ENCODE data around the gene TMEM255B. TPM values are rescaled to one million over a fixed set of nuclear protein-coding genes. Genes with fewer than 3 reads are reported as not detected.
"Not testable (repeated sequence)": the region's sequence is repeated elsewhere in the genome, so short reads cannot be mapped to it uniquely, and the experiment has no call there.

Gene TMEM255B
- total RNA-seq, 1 donor from 2014 or later = 8.4 TPM

DNA sequence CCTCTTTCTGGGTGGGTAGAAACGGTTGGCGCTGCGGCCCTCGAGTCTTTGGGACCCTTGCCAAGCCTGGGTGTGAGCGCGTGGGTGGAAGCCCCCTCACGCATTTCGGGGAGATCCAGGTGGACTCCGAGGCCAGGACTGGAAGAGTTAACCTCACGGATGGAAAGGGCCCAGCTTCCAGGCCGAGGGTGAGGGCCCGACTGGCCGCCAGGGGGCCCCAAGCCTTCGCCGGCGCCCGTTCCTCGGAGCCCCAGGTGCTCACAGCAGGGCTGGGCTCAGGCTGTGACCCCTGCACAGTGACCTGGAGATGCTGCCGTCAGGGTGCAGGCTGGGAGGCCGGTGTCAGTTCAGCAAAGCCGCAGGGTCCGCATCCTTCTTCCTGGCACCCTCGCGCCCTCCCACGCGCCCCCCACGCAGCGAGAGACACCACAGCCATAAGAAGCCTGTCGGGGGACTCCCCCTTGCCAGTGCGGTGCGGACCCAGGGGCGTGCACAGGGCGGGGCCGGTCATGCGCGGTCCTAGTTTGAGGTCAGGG, 34.2 kb upstream of the TMEM255B start:
- Mint-ChIP-seq H3K27me3 (ENCODE audit: low read depth, unreplicated experiment) (peaks cover 22% of the 10 kb centered on the region), H3K4me1 (ENCODE audit: low read depth, unreplicated experiment) (no peaks in the 10 kb centered on the region), H3K36me3 (ENCODE audit: low read depth, unreplicated experiment) (peaks cover 3% of the 10 kb centered on the region), H3K27ac (ENCODE audit: unreplicated experiment) (no peak overlapping the region), H3K9me3 (ENCODE audit: unreplicated experiment) (no peaks in the 10 kb centered on the region), H3K4me3 (ENCODE audit: unreplicated experiment) (no peak overlapping the region)
- no peaks in the 10 kb centered on the region for H4K20me1 ChIP-seq (ENCODE audit: insufficient read depth, low read length)
- H3K36me3 ChIP-seq (ENCODE audit: insufficient read depth, low read length) = no peaks in the 10 kb centered on the region
- H3K9ac ChIP-seq (ENCODE audit: low read length) = no peak overlapping the region
- no peak for FAIRE-seq
- DNase-seq (ENCODE audit: low read depth) = peak; percentile 52
- H3K27me3 ChIP-seq (ENCODE audit: insufficient read depth, low read length) = peaks cover 8% of the 10 kb centered on the region
- H2AFZ ChIP-seq (ENCODE audit: low read depth, low read length) = peak overlapping the region; percentile 82
- H3K4me2 ChIP-seq (ENCODE audit: low read length) = peak overlapping the region; percentile 84
- H3K27ac ChIP-seq (ENCODE audit: low read depth, low read length) = no peak overlapping the region
- H3K9me3 ChIP-seq (ENCODE audit: insufficient read depth, low read depth, low read length) = no peaks in the 10 kb centered on the region
- peak overlapping the region; percentile 50 for H3K4me3 ChIP-seq (ENCODE audit: insufficient read depth, low read depth, low read length)
- H3K4me1 ChIP-seq (ENCODE audit: insufficient read depth, low read length) = peaks cover 6% of the 10 kb centered on the region
- H3K79me2 ChIP-seq (ENCODE audit: insufficient read depth, low read length) = no peaks in the 10 kb centered on the region
- no peak for TF ChIP-seq EZH2 (IDR thresholded peaks at IDR 0.05; ENCODE audit: insufficient read depth, low read length)
- TF ChIP-seq, protein P1, sequence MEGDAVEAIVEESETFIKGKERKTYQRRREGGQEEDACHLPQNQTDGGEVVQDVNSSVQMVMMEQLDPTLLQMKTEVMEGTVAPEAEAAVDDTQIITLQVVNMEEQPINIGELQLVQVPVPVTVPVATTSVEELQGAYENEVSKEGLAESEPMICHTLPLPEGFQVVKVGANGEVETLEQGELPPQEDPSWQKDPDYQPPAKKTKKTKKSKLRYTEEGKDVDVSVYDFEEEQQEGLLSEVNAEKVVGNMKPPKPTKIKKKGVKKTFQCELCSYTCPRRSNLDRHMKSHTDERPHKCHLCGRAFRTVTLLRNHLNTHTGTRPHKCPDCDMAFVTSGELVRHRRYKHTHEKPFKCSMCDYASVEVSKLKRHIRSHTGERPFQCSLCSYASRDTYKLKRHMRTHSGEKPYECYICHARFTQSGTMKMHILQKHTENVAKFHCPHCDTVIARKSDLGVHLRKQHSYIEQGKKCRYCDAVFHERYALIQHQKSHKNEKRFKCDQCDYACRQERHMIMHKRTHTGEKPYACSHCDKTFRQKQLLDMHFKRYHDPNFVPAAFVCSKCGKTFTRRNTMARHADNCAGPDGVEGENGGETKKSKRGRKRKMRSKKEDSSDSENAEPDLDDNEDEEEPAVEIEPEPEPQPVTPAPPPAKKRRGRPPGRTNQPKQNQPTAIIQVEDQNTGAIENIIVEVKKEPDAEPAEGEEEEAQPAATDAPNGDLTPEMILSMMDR (IDR thresholded peaks at IDR 0.05; ENCODE audit: insufficient read depth, low read depth, low read length) = peak; percentile 51

DNA sequence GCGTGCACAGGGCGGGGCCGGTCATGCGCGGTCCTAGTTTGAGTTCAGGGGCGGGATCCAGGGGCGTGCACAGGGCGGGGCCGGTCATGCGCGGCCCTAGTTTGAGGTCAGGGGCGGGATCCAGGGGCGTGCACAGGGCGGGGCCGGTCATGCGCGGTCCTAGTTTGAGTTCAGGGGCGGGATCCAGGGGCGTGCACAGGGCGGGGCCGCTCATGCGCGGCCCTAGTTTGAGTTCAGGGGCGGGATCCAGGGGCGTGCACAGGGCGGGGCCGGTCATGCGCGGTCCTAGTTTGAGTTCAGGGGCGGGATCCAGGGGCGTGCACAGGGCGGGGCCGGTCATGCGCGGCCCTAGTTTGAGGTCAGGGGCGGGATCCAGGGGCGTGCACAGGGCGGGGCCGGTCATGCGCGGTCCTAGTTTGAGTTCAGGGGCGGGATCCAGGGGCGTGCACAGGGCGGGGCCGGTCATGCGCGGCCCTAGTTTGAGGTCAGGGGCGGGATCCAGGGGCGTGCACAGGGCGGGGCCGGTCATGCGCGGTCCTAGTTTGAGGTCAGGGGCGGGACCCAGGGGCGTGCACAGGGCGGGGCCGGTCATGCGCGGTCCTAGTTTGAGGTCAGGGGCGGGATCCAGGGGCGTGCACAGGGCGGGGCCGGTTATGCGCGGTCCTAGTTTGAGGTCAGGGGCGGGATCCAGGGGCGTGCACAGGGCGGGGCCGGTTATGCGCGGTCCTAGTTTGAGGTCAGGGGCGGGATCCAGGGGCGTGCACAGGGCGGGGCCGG, 33.5 kb upstream of the TMEM255B start:
- not testable (repeated sequence) for H3K9ac ChIP-seq (ENCODE audit: low read length); H4K20me1 ChIP-seq (ENCODE audit: insufficient read depth, low read length); H3K9me3 ChIP-seq (ENCODE audit: insufficient read depth, low read depth, low read length); H3K27ac ChIP-seq (ENCODE audit: low read depth, low read length); DNase-seq (ENCODE audit: low read depth); H3K4me3 Mint-ChIP-seq (ENCODE audit: unreplicated experiment); H3K4me1 ChIP-seq (ENCODE audit: insufficient read depth, low read length); H3K79me2 ChIP-seq (ENCODE audit: insufficient read depth, low read length); H3K9me3 Mint-ChIP-seq (ENCODE audit: unreplicated experiment); H3K36me3 ChIP-seq (ENCODE audit: insufficient read depth, low read length); H3K27ac Mint-ChIP-seq (ENCODE audit: unreplicated experiment); H3K4me1 Mint-ChIP-seq (ENCODE audit: low read depth, unreplicated experiment); H3K36me3 Mint-ChIP-seq (ENCODE audit: low read depth, unreplicated experiment); FAIRE-seq; H2AFZ ChIP-seq (ENCODE audit: low read depth, low read length); H3K4me3 ChIP-seq (ENCODE audit: insufficient read depth, low read depth, low read length); H3K27me3 ChIP-seq (ENCODE audit: insufficient read depth, low read length)
- H3K4me2 ChIP-seq (ENCODE audit: low read length) = peak overlapping the region; percentile 84
- H3K27me3 Mint-ChIP-seq (ENCODE audit: low read depth, unreplicated experiment) = peaks cover 24% of the 10 kb centered on the region

DNA sequence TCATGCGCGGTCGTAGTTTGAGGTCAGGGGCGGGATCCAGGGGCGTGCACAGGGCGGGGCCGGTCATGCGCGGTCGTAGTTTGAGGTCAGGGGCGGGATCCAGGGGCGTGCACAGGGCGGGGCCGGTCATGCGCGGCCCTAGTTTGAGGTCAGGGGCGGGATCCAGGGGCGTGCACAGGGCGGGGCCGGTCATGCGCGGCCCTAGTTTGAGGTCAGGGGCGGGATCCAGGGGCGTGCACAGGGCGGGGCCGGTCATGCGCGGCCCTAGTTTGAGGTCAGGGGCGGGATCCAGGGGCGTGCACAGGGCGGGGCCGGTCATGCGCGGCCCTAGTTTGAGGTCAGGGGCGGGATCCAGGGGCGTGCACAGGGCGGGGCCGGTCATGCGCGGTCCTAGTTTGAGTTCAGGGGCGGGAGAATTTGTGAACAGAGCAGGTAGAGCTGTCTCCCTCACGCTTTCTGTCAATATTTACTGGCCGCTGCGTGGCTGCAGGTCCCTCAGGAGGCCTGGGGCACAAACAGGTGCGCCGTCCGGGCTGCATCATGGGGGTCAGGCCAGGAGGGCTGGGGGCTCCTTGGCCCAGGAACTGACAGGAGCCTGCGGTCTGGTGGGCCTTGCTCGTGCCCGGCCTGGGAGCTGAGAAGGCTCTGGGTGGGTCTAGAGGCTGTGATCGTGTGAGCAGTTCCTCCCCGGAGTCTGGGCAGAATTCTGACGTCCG, 32.8 kb upstream of the TMEM255B start:
- Histone ChIP-seq H3K4me2 (ENCODE audit: low read length) (peak overlapping the region; percentile 61), H3K4me3 (ENCODE audit: insufficient read depth, low read depth, low read length) (peak overlapping the region; percentile 29), H3K27me3 (ENCODE audit: insufficient read depth, low read length) (peaks cover 11% of the 10 kb centered on the region), H2AFZ (ENCODE audit: low read depth, low read length) (peak overlapping the region; percentile 47)
- not testable (repeated sequence) for H3K36me3 Mint-ChIP-seq (ENCODE audit: low read depth, unreplicated experiment); H3K9ac ChIP-seq (ENCODE audit: low read length); H3K27ac ChIP-seq (ENCODE audit: low read depth, low read length); DNase-seq (ENCODE audit: low read depth); H3K27ac Mint-ChIP-seq (ENCODE audit: unreplicated experiment); H3K4me1 Mint-ChIP-seq (ENCODE audit: low read depth, unreplicated experiment); H3K79me2 ChIP-seq (ENCODE audit: insufficient read depth, low read length); H3K9me3 Mint-ChIP-seq (ENCODE audit: unreplicated experiment); H4K20me1 ChIP-seq (ENCODE audit: insufficient read depth, low read length); H3K4me3 Mint-ChIP-seq (ENCODE audit: unreplicated experiment); FAIRE-seq; H3K36me3 ChIP-seq (ENCODE audit: insufficient read depth, low read length); H3K4me1 ChIP-seq (ENCODE audit: insufficient read depth, low read length); H3K9me3 ChIP-seq (ENCODE audit: insufficient read depth, low read depth, low read length)
- H3K27me3 Mint-ChIP-seq (ENCODE audit: low read depth, unreplicated experiment) = peaks cover 29% of the 10 kb centered on the region
